Measurements from ENCODE around the gene TTLL11.

TTLL11 gene

GRCh38 chr9:121871431-121872025 is 221.6 kb downstream of the TTLL11 start:
- DNase-seq = no peak

- DNase-seq = no peak
These were observed 222.8 kb downstream of the TTLL11 start for GRCh38 chr9:121870271-121870670.

DNA sequence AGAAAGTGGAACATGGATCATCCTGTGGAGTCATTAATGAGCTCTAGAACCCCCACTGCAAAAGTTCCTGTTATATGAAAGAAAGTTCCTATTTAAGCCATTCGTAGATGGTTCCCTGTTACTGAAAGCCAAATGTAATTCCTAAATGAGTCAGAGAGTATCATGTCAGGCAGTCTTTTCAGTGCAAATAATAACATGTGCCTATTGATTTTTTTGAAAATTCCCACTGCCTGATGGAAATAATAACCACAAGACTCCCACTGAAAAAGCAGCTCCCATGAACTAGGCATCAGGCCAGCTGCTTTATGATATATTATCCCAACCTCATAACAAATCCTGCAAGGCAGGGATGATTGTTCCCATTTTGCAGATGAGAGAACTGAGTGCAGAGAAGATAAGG is 224.5 kb downstream of the TTLL11 start:
- no peak for DNase-seq

DNA sequence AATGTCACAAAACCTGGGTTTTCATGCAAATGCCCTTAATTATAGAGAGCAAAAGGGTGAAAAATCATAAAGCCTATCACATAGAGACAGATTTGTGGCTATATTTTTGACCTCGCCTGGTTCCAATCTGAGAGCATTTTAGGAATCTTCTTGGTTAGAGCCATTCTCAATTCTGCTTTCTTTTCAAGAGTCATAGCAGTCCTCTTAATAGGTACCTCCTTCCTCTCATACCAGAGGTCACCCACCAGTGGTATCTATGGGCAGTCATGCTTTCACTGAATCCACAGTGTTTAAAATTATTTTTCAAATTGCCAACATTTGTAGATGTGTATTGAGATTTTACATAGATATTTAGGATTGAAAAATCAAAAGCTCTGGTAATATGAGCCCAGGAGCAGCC is 226.2 kb downstream of the TTLL11 start:
- no peak for DNase-seq

DNA sequence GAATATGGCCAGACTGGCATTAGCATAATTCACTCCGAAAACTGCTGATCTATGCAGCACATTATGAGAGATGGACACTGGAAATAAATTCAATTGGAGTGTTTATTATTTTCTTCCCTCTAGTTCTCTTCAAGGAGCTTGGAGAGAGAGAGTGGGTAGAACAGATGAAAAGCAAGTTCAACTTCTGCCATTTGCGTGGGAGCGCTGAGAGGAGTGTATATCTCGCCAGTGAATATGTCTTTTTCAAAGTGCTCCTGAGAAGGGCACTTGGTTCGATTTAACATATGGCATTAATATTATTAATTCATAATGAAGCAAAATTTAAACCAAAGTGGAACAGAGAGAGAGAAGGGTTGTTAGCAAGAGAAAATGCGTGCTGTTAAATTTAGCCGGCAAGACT is 227.2 kb downstream of the TTLL11 start:
- no peak for DNase-seq

GRCh38 chr9:121865060-121865459 is 228.0 kb downstream of the TTLL11 start:
- no peak for DNase-seq

DNA sequence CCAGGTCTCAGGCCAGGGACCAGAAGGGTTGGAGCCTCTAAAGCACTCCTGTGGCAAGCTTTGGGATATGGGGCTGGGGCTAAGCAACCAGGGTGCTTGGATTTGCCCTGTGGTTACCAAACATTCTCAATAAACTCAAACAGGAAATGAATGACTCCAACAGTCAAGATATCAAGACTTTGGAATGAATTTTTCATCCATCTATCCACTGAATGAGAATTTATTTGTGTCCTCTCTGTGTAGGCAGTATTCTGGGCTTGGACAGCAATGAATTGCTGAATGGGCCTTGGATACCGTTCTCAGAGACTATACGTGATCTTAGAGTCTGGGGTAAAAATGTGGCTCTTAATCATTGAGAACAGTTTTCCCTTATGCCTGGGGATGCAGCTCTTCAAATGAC is 229.2 kb downstream of the TTLL11 start:
- no peak for DNase-seq

DNA sequence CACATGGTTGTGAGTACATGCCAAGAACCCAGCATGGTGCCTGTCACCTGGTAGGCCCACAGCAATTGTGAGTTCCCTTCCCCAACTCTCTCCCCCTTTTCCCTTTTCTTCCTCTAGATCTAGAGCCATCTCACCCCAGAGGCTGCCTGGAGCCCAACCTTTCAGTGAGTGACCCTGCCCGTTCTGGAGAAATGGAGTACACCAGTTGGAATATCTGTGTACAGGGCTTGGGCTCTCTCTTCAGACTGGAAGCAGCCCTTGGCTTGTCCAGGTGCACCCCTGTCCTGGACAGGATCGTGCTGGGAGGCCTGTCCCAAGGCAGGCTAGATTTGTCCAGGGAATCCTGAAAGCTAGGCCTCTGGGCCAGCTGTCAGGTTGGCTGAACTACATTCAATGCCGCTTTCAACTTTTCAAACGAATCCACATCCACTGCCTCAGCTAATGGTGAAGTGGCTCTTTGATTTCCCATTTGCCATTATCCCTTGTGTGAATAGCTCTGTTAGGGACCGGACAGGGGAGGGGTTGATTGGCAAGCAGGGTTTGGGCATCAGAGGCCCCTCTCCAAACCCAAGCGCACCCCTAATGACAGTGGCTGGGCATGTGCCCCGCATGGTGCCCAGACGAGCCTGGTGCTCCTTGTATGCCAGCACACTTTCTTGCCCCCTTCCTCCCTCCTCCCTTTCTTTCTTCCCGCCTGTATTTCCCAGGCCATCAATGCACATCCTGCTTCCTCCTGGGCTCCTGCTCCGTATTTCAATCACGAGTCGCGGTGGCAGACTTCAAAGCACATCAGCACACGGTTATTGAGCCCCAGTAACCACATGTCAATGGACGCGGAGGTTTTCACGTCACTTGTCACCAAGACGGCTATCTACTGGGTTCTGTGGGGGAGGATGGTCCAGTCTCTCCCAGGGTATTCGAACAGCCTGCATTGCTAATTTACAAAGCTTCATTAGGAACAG is 230.5 kb downstream of the TTLL11 start:
- no peak for DNase-seq

- peak; percentile 50 for DNase-seq
These were observed 231.5 kb downstream of the TTLL11 start for GRCh38 chr9:121861501-121862180.

DNA sequence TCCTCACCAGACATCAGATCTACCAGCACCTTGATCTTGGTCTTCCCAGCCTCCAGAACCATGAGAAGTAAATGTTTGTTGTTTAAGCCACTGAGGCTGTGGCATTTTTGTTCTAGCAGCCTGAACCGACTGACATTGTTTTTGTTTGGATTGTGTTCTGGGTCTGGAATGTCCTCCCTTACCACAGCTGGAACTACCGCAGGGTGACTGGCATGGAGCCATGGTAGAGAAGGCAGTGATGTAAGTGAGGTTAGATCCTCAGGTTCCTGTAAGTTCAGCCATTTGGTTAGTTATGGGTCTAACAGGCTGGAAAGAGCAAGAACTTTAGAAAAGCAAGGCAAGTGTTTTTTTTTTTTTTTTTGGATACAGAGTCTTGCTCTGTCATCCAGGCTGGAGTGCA is 232.4 kb downstream of the TTLL11 start:
- DNase-seq = no peak

DNA sequence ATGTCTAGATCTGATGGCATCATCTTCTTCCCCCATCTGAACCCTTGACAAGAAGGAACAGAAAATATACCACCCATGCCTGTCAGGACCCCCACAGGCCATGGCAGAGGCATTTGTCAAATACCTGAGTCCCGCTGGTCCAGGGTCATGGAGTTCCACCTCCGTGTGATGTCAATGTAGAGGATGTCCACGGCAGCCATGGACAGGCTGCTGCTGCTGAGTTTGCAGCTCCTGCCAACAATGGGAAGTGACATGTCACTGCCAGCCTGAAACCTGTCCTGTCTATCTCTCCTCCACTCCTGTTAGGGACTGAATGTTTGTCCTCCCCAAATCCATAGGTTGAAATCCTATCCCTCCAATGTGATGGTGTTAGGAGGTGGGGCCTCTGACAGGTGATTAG is 232.9 kb downstream of the TTLL11 start:
- no peak for DNase-seq

DNA sequence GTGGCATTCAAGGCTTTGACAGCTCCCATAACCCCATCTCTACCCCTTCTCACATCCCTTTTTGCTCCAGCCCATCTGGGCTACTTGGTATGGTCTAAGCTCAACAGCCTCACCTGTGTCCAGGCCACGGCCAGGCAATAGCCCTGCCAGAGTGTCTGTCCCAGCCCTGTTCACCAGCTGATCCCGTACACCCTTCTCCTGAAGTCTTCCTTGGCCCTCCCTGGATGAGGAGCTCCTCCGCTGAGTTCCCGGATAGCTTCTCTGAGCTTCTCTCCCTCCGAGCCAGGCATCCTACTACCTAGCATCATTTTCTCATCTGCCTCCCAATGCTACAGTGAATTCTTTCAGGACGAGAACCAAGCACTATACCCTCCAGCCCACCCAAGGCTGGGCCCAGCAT is 233.5 kb downstream of the TTLL11 start:
- no peak for DNase-seq

- no peak for DNase-seq
These were observed 234.3 kb downstream of the TTLL11 start for GRCh38 chr9:121858788-121859187.

- DNase-seq = no peak
These were observed 235.2 kb downstream of the TTLL11 start for GRCh38 chr9:121857928-121858327.

- DNase-seq = no peak
These were observed 237.6 kb downstream of the TTLL11 start for GRCh38 chr9:121855476-121855875.

- DNase-seq = no peak
These were observed 239.3 kb downstream of the TTLL11 start for GRCh38 chr9:121853617-121854395.

DNA sequence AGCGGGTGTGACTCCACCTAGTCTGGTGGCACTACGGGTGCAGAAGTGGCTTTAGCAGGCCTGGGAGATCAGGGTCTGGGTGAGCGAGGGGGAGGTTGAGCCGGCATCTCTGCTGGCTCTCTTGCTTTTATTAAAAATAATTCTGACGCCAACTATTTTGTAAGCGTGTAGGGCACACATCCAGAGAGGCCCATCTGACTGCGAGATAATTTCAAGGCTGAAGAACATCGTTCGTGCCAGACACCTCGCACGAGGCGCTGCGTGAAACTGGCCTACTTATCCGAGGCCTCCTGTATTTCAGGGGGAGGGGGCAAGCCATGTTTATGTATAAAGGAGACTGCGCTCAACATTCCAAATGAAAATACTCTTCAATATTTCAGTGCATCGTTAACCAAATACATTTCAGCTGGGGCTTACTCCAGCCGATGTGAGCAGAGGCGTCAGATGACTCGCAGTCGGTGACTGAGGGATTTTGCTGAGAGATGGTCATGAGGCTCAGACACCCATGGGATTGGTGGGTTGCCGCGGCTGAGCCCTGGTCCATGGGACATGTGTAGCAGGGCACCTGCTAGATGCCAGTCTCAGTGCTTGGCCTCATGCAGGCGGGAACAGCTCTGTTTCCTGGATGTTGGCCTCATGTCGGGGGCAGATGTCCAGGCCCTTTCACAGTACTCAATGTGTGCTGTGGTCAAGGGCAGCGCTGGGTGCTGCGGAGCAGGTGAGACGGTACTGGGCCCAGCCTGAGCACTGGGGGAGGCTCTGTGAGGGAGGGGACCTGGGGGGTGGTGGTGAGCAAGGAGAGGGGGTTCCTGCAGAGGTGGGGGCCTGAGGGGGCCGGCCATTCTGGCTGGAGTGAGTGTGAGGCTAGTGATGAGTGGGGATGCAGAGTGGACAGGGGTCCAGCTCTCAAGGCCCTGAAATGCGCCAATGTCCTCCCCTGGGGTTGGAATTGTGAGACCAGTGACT is 240.2 kb downstream of the TTLL11 start:
- DNase-seq = no peak

DNA sequence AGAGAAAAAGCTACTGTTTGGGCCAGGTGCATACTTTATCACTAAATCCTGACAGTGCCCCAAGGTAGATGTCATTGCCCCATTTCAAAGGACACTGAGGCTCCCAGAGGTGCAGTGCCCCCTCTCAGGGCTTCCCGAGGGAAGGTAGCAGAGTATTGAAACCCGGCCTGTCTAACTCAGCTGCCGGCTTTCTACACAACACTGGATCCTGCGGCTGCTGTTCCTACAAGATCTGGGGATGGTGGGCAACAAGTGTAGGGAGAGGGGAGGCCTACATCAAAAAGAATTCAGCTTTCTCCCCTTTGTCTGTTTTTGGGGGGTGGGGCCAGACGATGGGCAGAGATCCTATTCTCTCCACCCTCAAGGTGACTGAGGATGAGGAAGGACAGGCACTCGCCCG is 240.9 kb downstream of the TTLL11 start:
- no peak for DNase-seq

- DNase-seq = no peak
These were observed 241.4 kb downstream of the TTLL11 start for GRCh38 chr9:121851641-121852091.

- no peak for DNase-seq
These were observed 242.7 kb downstream of the TTLL11 start for GRCh38 chr9:121850366-121850765.

GRCh38 chr9:121849554-121849953 is 243.6 kb downstream of the TTLL11 start:
- DNase-seq = no peak

GRCh38 chr9:121844562-121844961 is 248.5 kb downstream of the TTLL11 start:
- no peak for DNase-seq
